GM18519 (cell line): ENCODE results near the gene RELN.
"Not testable (repeated sequence)": the region's sequence is repeated elsewhere in the genome, so short reads cannot be mapped to it uniquely, and the experiment has no call there.

Experiments used
- ATAC-seq: cut with Tn5 transposase; IDR thresholded peaks from one replicate; pipeline ENCODE4 v1.9.1; 2021; ENCODE audit warnings: mild to moderate bottlenecking, moderate library complexity; ENCODE audit not compliant: unreplicated experiment, low FRiP score

RELN gene

GRCh38 chr7:103538964-103539709 lies 450.3 kb downstream of the RELN start:
- no peak for ATAC-seq

- ATAC-seq = no peak
Observed at GRCh38 chr7:103533761-103534160, 455.7 kb downstream of the RELN start.

GRCh38 chr7:103532955-103533354 lies 456.5 kb downstream of the RELN start:
- no peak for ATAC-seq

- ATAC-seq = no peak
Observed at GRCh38 chr7:103528152-103528551, 461.3 kb downstream of the RELN start.

- ATAC-seq = no peak
Observed at GRCh38 chr7:103525937-103526336, 463.5 kb downstream of the RELN start.

GRCh38 chr7:103524042-103524907 lies 465.2 kb downstream of the RELN start:
- no peak for ATAC-seq

- no peak for ATAC-seq
Observed at GRCh38 chr7:103521937-103522336, 467.5 kb downstream of the RELN start.

GRCh38 chr7:103504505-103505135 lies 484.8 kb downstream of the RELN start:
- no peak for ATAC-seq

- ATAC-seq = no peak
Observed at GRCh38 chr7:103501206-103501605, 488.3 kb downstream of the RELN start.

GRCh38 chr7:103499976-103500375 lies 489.5 kb downstream of the RELN start:
- ATAC-seq = no peak

- ATAC-seq = no peak
Observed at GRCh38 chr7:103487419-103487818, 502.0 kb downstream of the RELN start.

GRCh38 chr7:103486873-103487272 lies 502.6 kb downstream of the RELN start:
- not testable (repeated sequence) for ATAC-seq

- no peak for ATAC-seq
Observed at GRCh38 chr7:103480771-103481170, 508.7 kb downstream of the RELN start.

GRCh38 chr7:103474956-103475355 lies 514.5 kb downstream of the RELN start:
- no peak for ATAC-seq

- no peak for ATAC-seq
Observed at GRCh38 chr7:103469095-103469948, 520.1 kb downstream of the RELN start.

GRCh38 chr7:103466814-103467213 lies 522.6 kb downstream of the RELN start:
- ATAC-seq = no peak

- ATAC-seq = no peak
Observed at GRCh38 chr7:103462358-103462757, 527.1 kb downstream of the RELN start.

GRCh38 chr7:103447073-103447960 lies 542.1 kb downstream of the RELN start:
- ATAC-seq = peak; percentile 46

- no peak for ATAC-seq
Observed at GRCh38 chr7:103446049-103446520, 543.4 kb downstream of the RELN start, which contains the start of gene SLC26A5. Gene SLC26A5, minus strand, starts transcription at chr7:103446207. Its CDS starts 24,693 bp downstream, at chr7:103421514.
